Measurements from ENCODE around the gene LNP1. TPM values are rescaled to one million over a fixed set of nuclear protein-coding genes. Genes with fewer than 3 reads are reported as not detected.

Gene LNP1
- total and polyA plus RNA-seq, 2 of the 8 experiments (the other 6 are each of a cell fraction or from before 2014, with no cell fraction given) = 6.6 to 8.7 TPM

- Histone ChIP-seq H3K9ac (replicated peaks in 1 of 4; ENCODE audit: extremely low read depth in 1 of 4, low read depth in 3 of 4, low read length in 3 of 4) (no peak overlapping the region), H3K18ac (ENCODE audit: extremely low read depth, low read length) (no peak overlapping the region), H2BK15ac (ENCODE audit: low read length) (no peak overlapping the region), H3K4me1 (replicated peaks in 1 of 4; ENCODE audit: control insufficient read depth in 3 of 4, insufficient read depth in 4 of 4, low read length in 3 of 4) (no peaks in the 10 kb centered on the region), H3K23ac (ENCODE audit: insufficient read length) (no peak overlapping the region), H3K56ac (replicated peaks; ENCODE audit: insufficient read length, low read depth, low read length) (no peak overlapping the region), H4K8ac (ENCODE audit: extremely low read depth, insufficient read depth, low read length) (no peak overlapping the region), H3K79me1 (ENCODE audit: low read depth, low read length) (no peaks in the 10 kb centered on the region), H3K23me2 (ENCODE audit: low read depth, low read length) (no peaks in the 10 kb centered on the region), H4K20me1 (replicated peaks in 1 of 2; ENCODE audit: control insufficient read depth in 1 of 2, insufficient read depth in 2 of 2, low read length in 2 of 2) (no peaks in the 10 kb centered on the region), H4K5ac (ENCODE audit: insufficient read length, low read depth, low read length) (no peak overlapping the region), H3K4me2 (ENCODE audit: insufficient read depth in 1 of 2, low read depth in 2 of 2, low read length in 2 of 2) (no peak overlapping the region), H3K14ac (ENCODE audit: insufficient read length) (no peak overlapping the region), H2AK5ac (ENCODE audit: low read depth, low read length) (no peak overlapping the region), H2AFZ (ENCODE audit: low read length) (no peak overlapping the region), H3K79me2 (ENCODE audit: control insufficient read depth in 1 of 2, insufficient read depth in 2 of 2, low read length in 2 of 2) (no peaks in the 10 kb centered on the region), H2BK5ac (ENCODE audit: low read depth, low read length) (no peak overlapping the region), H2BK12ac (ENCODE audit: low read depth, low read length) (no peak overlapping the region), H4K91ac (replicated peaks; ENCODE audit: insufficient read length, low read length) (no peak overlapping the region), H2BK120ac (replicated peaks; ENCODE audit: low read depth, low read length) (no peak overlapping the region), H3K9me3 (ENCODE audit: insufficient read depth in 2 of 2, low read depth in 1 of 2, low read length in 1 of 2) (no peaks in the 10 kb centered on the region; a peak in 1 of 4 replicates), H2BK20ac (ENCODE audit: low read length) (no peak overlapping the region), H3K27ac (ENCODE audit: low read depth, low read length) (no peak overlapping the region), H3K36me3 (ENCODE audit: control insufficient read depth in 2 of 4, insufficient read depth in 4 of 4, low read length in 3 of 4) (peaks cover 0 to 35% (median 19%) of the 10 kb centered on the region in 4 experiments; a peak in 5 of 8 replicates), H3K4ac (replicated peaks; ENCODE audit: insufficient read length, low read depth, low read length) (no peak overlapping the region), H3K27me3 (replicated peaks in 1 of 4; ENCODE audit: control insufficient read depth in 3 of 4, extremely low read depth in 1 of 4, insufficient read depth in 3 of 4, low read length in 3 of 4) (no peaks in the 10 kb centered on the region), H3K4me3 (ENCODE audit: extremely low read depth in 1 of 4, insufficient read depth in 2 of 4, low read depth in 3 of 4, low read length in 4 of 4) (no peak overlapping the region)
- TF ChIP-seq CBX8 (IDR thresholded peaks at IDR 0.05; ENCODE audit: borderline replicate concordance, low read depth, low read length) = no peak
- TF ChIP-seq KDM1A (IDR thresholded peaks at IDR 0.05; ENCODE audit: borderline replicate concordance, low read length) = no peak
- TF ChIP-seq FOSL1 (IDR thresholded peaks at IDR 0.05; ENCODE audit: insufficient read depth, low read depth, low read length) = no peak
- no peak for TF ChIP-seq MAX (IDR thresholded peaks at IDR 0.05)
- TF ChIP-seq NRF1 (IDR thresholded peaks at IDR 0.05; ENCODE audit: low read depth, low read length) = no peak
- TF ChIP-seq SAP30 (IDR thresholded peaks at IDR 0.05; ENCODE audit: insufficient read depth, insufficient replicate concordance, low read length) = no peak
- TF ChIP-seq SIRT6 (IDR thresholded peaks at IDR 0.05; ENCODE audit: low read length) = no peak
- TF ChIP-seq ZNF274 (IDR thresholded peaks at IDR 0.05; ENCODE audit: borderline replicate concordance, extremely low read depth, low read length) = no peak
- no peak for TF ChIP-seq TBP (IDR thresholded peaks at IDR 0.05; ENCODE audit: low read depth, low read length)
- ChIA-PET CTCF (ENCODE audit: partially characterized antibody) (no interaction called here), POLR2A (ENCODE audit: partially characterized antibody) (no interaction called here)
- DNase-seq (ENCODE audit: low read depth in 1 of 2, low spot score in 2 of 2) (no peak), FAIRE-seq (no peak)
- WGBS, 2 experiments (ENCODE audit: extremely low coverage in 1 of 2, insufficient coverage in 1 of 2, insufficient read length in 1 of 2, insufficient replicate concordance in 2 of 2, low coverage in 1 of 2, low lambda C conversion rate in 2 of 2, missing lambda C conversion rate in 1 of 2) = 81% methylated on average over 1 of the region's 1 CpG; no CpG with 5 or more reads in 1 of the 2 experiments
Measured at GRCh38 chr3:100361897-100362296, 39.4 kb upstream of the LNP1 start.
